Activated CD4-positive, CD25-positive, alpha-beta regulatory T cell treated with anti-CD3 and anti-CD28 coated beads, Interleukin-2, amount 50 U/mL, for 72 hours (primary cell): Measurements from ENCODE around the gene HOXC9.

ENCODE experiments used
- DNase-seq: peaks from one replicate; pipeline ENCODE4 v3.0.0; 2021

Gene HOXC9

DNA sequence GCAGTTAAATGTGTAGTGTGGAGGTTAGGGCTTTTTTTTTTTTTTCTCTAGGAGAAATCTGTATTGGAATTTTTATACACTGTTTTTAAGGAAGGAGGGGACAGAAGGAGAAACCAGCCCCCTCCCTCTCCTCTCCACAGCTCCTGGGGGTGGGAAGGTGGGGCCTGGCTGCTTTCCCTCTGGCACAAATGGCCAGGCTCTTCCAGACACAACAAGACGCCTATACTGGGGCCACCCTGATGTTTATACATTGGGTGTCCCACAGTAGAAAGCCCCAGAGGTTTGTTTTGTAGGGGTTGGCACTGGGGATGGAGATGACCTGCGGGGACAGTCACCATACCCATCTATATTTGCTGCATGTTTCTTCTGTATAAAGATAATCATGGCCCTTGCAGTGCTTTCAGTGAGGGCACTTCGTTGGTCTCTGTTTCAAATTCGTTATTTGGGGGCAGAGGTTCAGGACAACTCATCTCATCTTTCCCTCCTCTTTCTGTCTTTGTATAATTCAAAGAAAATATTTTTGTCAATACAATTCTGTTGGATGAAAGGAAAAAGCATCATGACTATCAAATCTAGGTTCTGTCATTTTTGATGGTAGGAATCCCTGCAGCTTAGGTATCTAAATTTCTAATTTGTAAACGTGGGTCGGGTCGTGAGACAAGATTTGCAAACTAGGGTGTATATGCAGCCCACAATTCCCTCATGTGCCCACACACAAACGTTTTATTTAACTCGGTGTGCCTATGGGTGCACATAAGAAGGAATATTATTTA lies 23.0 kb upstream of the HOXC9 start:
- DNase-seq = no peak

DNA sequence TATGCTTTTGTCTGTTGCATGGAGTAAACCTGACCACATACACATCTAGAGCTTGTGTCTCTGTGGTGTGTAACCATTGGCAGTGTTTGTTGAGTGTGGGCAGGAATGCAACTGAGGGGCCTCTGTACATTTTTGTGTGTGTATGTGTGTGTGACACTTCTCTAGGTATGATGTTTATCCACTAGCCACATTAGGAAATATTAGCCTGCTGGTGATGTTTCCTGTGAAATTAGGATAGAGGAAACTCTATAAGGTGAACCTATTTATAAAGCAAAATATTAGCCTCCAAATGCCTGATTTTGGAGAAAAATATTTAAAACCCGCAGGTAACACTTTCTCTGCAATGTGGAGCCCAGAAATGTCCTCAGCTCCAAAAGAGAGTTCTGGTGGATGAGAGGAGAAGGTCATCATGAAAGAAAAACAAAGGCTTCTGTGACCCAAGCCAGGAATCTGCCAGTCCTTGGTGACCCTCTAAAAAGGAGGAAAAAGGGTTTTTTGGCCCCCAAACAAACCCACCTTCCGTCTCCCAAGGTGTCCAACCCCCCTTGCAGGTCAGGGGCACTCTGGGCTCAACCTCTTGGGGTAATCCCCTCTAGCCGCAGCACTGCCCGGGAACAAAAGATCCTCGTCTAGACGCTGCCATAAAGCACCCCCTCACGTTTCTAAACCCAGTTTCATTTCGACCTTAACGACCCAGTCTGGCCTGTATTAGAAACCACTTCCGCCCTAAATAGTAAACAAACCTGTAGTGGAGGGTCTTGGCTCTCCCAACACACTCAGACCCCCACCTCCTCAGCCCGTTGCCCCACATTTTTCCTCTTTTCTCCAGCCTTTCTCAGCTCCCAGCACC lies 22.1 kb upstream of the HOXC9 start:
- DNase-seq = no peak

DNA sequence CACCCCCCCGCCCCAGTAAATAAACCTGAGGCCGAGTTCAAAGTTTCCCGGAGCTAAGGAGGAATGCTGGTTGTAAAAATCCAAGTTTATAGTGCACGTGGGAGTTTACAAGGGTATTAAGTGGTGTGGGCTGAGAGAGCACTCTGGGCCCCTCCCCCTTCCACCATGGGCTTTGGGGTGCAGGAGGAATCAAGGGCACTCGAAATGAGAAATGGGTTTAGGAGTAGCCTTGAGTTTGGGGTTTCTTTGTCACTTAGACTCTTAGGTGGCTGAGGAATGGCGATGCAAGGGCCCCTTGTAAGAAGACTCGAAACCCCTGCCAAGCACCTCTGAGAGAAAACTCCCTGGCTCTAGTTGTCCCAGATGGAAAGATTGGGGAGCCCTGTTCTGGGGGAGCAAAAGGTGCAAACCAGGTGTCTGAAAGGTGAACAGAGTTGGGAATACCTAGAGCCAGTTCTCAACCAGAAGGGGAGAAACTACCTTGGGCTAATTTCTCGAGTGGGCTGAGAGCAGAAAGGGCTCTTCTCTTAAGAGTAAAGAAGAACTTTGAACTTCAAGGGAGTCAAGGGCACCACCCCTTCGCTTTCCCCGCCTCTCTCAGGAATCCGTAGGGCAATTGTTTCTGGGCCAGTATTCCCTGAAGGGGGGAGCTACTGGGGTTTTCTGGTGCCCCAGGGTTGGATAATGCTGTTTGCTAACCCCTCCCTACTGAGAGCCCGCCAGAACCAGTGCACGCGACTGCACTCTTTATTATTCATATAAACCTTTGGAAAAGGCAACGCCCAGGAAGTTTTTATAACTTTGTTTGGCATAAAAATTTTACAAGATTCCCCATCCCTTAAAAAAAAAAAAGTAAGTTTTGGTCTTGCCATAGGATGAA lies 21.2 kb upstream of the HOXC9 start:
- no peak for DNase-seq

DNA sequence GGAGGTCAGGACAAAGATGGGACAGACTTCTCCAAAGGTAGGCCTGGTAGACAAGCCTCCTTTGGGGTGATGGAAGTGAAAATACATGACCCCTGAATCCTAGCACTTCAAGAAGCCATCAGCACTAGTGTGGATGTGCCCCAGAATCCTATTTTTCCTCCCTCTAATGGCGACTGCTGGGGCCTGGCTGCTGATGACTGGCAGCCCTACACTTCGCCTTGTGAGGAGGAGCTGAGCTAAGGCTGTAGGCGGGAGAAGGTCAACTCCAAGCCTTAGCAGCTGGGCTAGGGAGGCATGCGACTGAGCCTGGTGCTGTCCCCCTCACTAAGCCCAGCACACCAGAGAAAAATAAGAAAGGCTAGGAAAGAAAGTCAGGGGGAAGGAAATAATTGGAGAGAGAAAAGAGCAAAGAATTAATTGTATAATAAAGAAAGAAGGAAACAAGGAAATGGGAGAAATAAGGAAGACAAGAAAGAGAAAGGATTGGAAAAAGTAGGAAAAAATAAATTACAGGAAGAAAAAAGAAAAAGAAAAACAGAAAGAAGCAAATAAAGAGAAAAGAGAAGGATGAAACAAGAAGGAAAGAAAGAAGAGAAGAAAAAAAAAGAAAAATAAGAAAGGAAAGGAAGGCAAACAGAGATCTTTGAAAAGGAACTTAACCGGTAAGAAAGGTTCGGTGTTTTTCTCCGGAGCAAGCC lies 19.7 kb upstream of the HOXC9 start:
- DNase-seq = no peak

DNA sequence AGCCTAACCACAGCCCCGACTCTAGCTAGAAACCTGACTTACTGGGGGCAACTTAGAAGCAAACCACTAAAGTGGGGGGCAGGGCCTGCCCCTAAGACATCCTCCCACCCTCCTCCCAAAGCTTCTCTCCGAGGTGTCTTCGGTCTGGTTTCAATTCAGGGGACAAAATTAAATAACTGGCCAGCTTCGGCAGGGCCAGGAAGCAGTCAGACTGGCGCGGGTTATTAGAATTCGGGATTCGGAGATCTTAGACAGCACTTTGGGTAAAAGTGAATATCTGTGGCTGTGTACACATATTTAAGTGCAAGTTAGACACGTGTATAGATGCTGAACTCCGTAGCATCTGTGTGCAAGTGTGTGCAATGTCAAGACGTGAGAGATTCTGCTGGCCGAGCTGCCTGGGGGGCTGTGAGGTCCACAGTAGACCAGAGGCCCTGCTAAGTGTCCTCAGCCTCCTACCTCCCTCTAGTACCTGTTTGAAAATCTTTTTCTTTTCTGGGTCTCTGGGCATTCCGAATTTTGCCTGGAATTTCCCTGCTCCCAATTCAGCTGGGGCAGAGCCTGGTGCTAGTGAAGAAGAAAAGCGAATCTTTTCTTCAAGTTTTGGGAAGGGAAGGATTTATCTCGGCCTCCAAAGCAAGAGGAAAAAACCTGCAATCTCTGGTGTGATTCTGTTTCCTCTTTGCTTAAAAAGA lies 19.0 kb upstream of the HOXC9 start:
- DNase-seq = no peak

DNA sequence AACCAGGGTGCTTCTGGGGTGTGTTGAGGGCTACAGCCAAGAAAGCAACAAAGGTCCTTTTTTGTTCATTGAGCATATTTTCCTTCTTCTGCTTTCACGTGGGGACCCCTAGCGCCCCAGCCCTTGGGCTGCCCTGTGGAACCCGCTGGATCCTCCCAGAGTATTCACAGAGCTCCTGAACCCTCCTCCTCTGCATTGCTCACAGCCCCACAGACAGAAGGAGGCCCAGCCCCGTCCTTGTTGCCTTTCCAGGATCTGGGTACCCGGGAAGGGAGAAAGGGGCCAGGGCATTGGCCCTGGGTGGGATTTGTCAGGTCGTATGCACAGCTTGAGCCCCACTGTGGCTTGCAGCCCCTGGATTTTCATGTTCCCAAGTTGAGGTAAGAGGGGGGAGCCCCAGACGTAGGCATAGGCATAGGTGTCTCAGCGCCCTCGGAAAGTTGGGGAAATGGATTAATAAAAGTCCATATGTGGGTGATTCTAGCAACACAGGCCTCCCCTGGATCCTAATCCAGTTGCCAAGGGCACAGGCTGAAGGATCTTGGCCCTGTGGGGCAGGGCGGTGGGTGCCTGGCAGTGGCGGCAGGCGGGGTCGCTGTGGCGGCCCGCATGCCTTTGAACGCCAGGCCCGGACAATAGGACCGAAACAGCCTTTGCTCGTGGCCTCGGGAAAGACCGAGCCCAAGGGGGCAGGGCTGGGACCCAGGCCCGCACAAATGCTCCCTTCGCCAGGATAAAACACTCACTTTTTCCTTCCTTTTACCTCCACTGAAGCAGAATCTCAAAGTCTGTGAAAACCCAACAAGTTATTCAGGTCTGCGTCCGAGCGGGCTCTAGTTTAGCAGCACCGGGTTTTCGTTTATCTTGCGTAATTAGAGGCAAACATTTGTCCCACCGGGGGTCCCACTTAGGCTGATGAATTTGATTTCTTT lies 18.1 kb upstream of the HOXC9 start:
- DNase-seq = no peak

DNA sequence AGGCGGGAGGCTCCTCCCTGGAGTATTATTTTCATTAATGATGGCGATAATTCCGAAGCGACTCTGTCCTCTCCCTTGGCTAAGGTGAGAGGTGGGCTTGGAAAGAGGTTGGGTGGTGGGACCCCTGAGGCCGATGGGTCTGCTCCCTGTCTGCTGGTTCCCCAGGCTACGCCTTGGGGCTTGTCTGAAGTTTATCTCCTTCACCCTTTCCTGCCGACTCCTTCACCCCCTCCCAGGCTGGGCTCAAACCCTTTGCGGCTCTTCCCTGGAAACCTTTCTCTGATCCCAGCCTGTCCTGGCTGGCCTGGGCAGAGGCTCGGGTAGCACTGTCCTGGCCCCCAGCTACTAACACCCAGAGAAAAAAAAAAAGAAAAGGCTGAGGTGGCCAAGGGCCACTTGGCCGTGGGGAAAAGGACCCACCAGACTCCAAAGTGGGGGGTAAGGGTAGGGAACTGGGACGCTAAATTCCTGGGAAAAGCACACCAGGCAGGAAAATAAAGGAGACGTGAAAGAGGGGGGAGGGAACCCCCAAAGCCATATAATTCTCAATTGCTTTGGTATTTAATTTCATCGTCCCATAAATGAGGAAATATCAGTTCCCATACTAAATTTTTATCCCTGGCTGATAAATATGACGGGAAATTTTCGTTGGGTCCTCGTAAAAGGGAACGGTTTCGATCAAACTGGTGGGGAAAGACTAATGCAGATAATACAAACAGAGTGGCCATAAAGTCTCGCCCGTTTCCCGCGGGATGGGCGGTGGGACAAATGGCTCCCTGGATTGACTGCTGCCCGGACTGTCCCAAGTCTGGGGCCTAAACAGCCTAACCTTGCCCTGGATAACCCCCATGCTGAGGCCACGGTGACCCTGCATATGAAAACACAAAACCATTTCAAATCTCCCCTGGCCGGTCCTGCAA lies 17.1 kb upstream of the HOXC9 start:
- no peak for DNase-seq

DNA sequence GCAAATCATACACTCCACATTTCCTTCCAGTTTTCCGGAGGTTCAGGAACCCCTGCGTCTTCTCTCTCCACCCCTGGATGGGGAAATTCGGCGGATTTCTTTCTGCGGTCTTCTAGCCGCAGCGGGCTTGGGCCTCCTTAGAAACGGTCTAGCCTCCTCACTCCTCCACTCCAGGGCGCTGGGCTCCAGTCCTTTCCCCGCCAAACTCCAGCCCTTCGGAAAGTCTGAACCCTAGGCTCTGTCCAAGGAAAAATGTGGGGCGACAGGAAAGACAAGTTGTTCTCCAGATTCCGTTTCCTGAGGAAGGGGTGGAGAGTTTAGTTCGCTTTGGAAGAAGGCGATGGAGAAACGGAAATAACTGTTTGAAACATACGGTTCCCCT lies 16.4 kb upstream of the HOXC9 start:
- no peak for DNase-seq

DNA sequence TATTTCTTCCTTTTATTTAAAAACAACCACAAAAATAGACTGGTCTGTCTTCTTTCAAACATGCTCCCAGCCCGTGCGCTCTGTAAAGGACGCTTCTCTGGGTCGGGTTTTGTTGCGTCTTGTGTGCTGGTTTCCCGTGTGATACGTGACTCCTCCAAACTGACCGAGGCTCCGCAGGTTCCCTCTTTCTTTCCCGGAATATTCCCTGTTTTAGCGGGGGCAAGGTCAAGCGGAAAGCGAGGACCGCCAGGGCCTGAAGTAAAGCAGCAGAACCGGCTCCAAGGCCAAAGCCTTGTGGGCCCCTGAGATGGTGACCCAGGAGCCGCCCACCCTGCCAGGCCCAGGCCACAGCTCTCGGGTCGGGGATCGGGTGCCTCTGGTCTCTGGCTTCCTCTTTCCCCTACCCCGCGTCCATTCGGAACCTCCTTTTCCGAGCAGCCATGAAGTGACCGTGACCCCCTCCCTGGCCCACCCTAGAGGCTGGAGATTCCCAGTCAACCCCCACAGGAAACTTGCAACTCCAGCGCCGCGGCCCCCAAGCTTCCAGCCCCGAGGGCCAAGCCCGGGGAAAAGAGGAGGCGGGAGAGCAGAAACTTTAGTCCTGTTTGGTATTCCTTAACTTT lies 15.9 kb upstream of the HOXC9 start:
- DNase-seq = no peak

DNA sequence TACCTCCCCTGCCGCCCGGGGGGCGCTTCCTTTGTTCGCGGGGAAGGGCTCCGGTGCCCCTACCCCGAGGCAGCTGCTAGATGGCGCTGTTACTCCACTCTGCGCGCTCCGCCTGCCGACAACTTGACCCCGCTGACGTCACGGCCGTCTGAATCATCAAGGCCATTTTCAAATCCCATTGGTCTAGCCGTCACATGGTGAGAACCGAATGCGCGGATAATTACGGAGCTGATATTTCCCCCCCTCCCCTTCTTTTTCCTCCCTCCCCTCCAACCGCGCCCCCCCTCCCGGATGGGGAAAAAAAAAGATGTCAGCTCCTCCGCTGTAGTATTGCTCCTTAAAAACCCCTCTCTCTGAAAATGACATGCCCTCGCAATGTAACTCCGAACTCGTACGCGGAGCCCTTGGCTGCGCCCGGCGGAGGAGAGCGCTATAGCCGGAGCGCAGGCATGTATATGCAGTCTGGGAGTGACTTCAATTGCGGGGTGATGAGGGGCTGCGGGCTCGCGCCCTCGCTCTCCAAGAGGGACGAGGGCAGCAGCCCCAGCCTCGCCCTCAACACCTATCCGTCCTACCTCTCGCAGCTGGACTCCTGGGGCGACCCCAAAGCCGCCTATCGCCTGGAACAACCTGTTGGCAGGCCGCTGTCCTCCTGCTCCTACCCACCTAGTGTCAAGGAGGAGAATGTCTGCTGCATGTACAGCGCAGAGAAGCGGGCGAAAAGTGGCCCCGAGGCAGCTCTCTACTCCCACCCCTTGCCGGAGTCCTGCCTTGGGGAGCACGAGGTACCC lies 14.9 kb upstream of the HOXC9 start, which contains the start of gene HOXC10:
Gene HOXC10, plus strand, starts transcription at position 246 of the 791 bp plus-strand sequence. Its CDS starts 114 bp downstream, at position 360.
- DNase-seq = peak; percentile 79

DNA sequence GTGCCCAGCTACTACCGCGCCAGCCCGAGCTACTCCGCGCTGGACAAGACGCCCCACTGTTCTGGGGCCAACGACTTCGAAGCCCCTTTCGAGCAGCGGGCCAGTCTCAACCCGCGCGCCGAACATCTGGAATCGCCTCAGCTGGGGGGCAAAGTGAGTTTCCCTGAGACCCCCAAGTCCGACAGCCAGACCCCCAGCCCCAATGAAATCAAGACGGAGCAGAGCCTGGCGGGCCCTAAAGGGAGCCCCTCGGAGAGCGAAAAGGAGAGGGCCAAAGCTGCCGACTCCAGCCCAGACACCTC lies 14.3 kb upstream of the HOXC9 start:
- DNase-seq = no peak

DNA sequence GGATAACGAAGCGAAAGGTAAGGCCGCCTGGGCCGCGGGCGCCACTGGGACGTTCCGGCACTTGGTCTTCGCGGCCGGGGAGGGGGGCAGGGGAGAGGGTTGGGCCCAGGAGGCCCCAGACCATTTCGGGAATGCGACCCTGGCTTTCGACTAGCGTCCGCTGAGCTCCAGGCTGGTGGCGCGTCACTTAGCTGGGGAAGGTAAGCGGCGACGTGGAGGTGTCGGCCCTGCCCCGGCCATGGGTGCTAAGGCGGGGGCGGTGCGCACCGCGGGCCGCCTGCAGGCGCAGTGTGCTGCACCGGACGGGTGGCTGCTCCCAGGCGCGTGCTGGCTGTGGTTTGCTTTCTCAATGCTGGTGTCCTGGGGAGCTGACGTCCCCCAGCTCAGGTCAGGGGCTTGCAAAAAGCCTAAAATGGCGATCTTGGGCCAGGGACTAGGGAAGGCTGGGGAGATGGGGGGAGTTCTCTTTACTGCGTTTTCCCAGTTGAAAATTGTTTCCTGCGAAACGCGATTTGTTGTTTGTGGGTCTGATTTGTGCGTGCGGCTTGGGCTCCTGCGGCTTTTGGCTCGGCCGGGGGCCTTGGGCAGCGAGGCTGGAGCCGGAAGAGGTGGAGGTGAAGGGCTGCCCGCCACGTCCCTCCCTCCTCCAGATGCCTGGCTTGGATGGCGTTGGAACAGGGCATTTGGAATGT lies 13.8 kb upstream of the HOXC9 start:
- no peak for DNase-seq

DNA sequence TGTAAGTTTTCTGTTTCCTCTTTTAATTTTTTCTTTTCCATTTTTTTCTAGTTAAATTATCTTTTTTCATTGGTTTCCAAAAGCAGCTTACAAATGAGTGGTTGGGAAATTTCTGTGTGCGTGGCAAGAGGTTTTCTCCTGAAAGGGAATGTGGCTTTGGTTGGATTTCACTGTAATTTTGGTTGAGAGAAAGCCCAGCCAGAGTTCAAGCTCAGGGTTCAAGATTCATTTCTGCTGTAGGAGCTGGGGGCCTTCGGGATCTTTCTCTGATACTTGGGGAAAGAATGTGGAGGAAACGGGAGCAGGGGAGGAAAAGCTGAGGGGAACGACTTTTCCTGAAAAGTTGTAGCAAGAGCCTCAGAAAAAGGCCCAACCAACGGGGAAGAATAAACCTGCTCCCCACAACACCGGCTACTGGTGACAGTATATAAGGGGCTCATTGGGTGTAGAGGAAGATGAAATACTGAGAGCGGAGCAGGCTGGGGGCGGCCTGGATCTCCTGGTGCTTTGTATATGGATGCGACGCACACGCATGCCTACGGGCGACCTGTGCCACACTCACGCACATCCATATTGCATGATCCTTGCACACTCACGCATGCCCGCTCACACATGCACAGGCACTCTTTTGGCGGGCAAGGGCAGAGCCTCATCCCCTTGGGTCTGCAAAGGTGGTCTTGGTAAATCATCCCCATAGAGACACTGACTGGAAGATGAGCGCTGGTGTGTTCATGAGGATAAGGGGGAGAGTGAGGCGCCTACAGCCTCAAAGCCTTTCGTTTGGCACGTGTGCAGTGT lies 13.1 kb upstream of the HOXC9 start:
- DNase-seq = no peak

DNA sequence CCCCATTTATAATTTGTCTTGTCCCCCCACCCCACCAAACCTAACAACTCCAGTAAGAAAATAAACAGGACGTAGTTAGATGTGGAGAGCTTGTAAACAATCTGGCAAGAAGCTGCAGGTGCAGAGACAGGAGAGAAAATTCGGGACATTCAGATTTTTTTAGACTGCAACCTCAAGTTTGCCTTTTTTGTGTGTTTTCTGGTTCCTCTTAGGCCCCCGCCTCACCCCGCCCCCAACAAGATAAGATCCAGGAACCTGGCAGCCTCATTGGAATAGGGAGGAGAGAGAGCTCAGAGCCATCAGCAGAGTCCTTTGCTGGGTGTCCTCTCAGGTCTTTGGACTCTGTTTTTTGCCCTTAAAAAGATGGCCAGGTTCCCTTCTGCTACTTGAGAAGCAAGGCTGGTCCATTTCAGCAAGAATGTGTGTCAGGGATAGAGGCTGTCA lies 12.2 kb upstream of the HOXC9 start:
- no peak for DNase-seq

DNA sequence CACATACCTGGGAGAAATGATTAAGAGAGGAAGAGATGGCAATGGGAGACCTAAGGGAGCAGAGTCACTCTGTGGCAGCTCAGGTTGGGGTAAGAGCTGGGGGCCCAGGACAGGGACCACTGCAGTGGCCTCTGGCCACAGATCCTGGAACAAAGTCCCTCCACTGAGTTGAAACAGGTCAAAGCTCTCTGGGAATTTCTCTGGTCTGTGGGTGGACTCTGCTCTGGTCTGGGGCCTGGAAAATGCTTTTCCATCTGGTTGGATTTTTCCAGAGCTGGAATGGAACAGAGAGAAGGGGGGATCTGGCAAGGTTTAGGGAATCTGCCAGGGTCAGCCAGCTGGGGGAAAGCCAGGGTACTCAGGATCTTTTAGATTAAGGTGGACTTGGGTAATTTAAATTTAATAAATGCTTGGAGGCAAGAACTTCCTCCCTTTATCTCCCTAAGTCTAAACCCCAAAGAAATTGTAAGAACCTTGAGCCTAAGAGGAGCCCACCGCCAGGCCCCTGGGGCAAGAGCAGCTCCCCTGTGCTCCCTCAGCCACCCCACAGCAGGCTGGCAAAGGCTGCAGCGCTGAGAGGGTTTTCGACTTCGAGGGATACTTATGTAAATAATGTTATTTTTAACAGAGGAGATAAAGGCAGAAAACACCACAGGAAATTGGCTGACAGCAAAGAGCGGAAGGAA lies 11.3 kb upstream of the HOXC9 start:
- no peak for DNase-seq
